NT2/D1 (cell line): Measurements from ENCODE around the gene RABGGTA.

Experiments
- SUZ12 ChIP-seq: IDR thresholded peaks from 2 replicates; pipeline ENCODE4 v1.6.1; 2011; ENCODE audit not compliant: insufficient read length, insufficient read depth; ENCODE audit errors: extremely low read depth
- YY1 ChIP-seq: IDR thresholded peaks from 2 replicates; pipeline ENCODE4 v1.6.1; 2011; ENCODE audit not compliant: insufficient read length, insufficient read depth

- no peak for TF ChIP-seq YY1
- TF ChIP-seq SUZ12: no peak
These were observed at the start of gene RABGGTA for GRCh38 chr14:24271134-24271833.
